Activated T-cell treated with anti-CD3 and anti-CD28 coated beads, Interleukin-2, amount 50 U/mL, for 1 hour (primary cell): Measurements from ENCODE around the gene MYL9.

Experiments used
- DNase-seq: peaks from one replicate; pipeline ENCODE4 v3.0.0-alpha.2; 2020

MYL9 gene

DNA sequence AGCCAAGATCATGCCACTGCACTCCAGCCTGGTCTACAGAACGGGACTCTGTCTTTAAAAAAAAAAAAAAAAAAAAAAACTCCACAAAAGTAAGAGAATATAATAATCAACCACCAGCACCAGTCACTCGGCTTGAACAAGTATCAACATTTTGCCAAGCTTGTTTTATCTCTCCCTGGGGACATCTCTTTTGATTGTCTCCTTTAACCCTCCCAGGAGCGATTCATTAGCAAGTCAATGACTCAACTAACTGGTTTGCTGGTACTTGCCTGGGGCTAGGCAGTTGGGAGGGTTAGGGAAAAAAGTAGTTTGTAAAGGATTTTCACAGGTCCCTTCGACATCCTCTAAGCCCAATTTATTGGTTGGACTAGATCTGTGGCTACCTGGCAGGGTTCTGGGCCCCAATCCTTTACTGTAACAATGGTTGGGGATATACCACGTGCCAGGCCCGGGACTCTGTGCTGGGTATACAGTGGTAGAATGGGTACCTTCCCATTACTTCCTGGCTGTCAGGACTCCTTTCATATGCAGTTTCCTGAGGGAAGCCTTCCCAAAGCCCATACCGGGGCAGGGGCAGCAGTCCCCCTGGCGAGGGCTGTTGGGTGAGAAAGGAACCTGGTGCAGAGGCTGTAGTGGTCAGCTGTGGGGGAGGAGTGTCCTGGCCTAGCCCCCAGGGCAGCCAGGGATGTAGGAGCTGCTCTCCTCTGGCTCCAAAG is 44.2 kb downstream of the MYL9 start:
- no peak for DNase-seq

- no peak for DNase-seq
Observed at GRCh38 chr20:36587388-36588070, 46.2 kb downstream of the MYL9 start.

DNA sequence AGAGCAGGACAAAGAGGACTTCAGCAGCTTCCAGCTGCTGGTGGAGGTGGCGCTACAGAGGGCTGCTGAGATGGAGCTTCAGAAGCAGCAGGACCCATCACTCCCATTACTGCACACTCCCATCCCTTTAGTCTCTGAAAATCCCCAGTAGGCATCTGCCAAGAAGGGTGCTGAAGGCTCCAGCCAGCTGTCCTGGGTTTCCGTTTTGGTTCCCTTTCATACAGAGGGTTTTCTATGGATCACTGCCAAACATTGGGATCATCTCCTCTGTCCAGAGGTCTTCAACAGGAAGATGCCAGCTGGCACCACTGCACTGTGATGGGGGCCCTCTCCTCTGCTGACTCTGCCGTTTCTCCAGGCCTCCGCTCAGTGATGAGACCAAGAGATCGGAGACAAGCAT is 50.0 kb downstream of the MYL9 start:
- DNase-seq: no peak

DNA sequence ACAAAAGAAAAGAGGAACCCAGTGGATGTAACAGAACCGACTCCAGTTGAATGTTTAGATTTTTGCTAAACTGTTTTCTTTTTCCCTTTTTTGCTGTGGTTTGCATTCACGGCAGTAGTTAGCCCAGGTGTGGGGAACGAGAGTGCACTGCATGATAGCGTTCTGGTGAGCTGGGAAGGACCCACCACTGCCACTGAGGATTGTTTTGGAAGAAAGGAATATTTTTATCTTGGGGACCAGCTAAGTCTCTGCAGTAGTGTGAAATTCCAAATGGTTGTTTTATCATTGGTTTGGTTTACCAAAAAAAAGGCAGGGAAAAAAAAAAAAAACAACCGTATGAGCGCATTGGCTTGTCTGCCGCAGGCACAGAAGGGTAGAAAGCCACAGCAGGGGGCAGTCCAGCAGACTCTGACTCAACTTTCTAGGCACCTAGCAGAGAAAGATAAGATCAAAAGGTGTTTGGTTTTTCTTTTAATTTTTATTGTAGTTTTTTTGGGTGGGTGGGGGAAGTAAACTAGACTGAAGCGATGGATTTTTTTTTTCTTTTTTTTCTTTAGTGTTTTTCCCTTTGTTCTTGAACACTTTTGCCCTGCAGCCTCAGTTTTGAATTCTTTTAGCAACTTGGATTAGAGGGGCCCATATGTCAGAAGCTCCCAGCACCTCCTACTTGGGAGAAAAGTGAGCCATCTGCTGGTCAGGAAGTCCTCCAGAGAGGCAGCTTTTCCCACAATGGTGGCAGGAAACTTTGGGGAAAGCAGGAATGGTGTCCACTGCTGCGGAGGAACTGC is 50.7 kb downstream of the MYL9 start:
- peak; percentile 60 for DNase-seq

- no peak for DNase-seq
Observed at GRCh38 chr20:36593347-36593929, 52.1 kb downstream of the MYL9 start.

GRCh38 chr20:36599912-36600345 is 58.6 kb downstream of the MYL9 start:
- no peak for DNase-seq
